ENCODE measurements around the gene USF1.

GRCh38 chr1:161006563-161006962 is 39.2 kb downstream of the USF1 start:
- TF ChIP-seq CTCF (IDR thresholded peaks at IDR 0.05) (no peak), POLR2AphosphoS5 (IDR thresholded peaks at IDR 0.05) (no peak), EP300 (IDR thresholded peaks at IDR 0.05) (no peak), POLR2A (IDR thresholded peaks at IDR 0.05) (no peak)
